A673 (cell line): ENCODE results near the gene PLA2G4A.

Source experiments
- CTCF ChIP-seq: fragments of 300-800, 200-600 bp; sonication (generic); conservative IDR thresholded peaks from 2 replicates; pipeline ENCODE4 v1.5.1; 2017; ENCODE audit warnings: low read depth, mild to moderate bottlenecking, antibody characterized with exemption, low read length, moderate library complexity, mixed read lengths
- EZH2 ChIP-seq: fragments of 200-600 bp; sonication (generic); IDR thresholded peaks from 2 replicates; pipeline ENCODE4 v1.6.1; 2017; ENCODE audit warnings: borderline replicate concordance, low read depth, mild to moderate bottlenecking, mixed read lengths, antibody characterized with exemption, low read length; ENCODE audit not compliant: poor library complexity, severe bottlenecking

GRCh38 chr1:186896211-186896610 is 67.5 kb downstream of the PLA2G4A start:
- TF ChIP-seq CTCF = no peak
- no peak for TF ChIP-seq EZH2
